GM13977 (cell line): ENCODE results near the gene OLFM1.

ENCODE experiments used
- DNase-seq: peaks from one replicate; pipeline ENCODE4 v3.0.0; 2012; ENCODE audit warnings: low spot score
- in situ Hi-C: fragments of 300-500 bp; cut with MboI; formaldehyde crosslinking; loops from one replicate; pipeline ENCODE4 v1.12.0; 2022; ENCODE audit warnings: low sequenced_read_pairs, low pct_unique_long_range_greater_than_20kb, mixed read lengths, inconsistent platforms; ENCODE audit not compliant: unreplicated experiment
- TF ChIP-seq, protein P1 (sequence below): IDR thresholded peaks from 2 replicates; pipeline ENCODE4 v1.5.1; 2012; ENCODE audit warnings: mild to moderate bottlenecking, control low read depth; ENCODE audit not compliant: insufficient read depth; ENCODE audit errors: extremely low read depth, missing control alignments

Gene OLFM1

DNA sequence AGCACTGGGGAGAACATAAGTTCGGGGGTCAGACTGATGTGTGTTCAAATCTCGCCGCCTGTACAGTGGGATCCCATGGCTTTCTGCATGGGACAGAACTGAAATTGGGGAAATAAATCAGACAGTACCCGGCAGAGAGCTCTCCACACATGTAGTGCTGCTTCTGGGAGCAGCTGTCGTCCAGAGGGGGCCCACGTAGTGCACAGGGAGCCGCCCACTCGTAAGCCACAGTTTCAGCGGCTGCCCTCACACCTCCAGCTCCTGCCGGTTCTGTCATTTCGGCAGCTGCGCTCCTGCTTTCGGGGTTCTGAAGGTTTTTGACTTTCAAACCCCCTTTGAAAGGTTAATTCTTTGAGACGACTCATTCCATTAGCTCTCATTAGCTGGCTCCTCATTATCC is 83.1 kb downstream of the OLFM1 start:
- TF ChIP-seq, protein P1, sequence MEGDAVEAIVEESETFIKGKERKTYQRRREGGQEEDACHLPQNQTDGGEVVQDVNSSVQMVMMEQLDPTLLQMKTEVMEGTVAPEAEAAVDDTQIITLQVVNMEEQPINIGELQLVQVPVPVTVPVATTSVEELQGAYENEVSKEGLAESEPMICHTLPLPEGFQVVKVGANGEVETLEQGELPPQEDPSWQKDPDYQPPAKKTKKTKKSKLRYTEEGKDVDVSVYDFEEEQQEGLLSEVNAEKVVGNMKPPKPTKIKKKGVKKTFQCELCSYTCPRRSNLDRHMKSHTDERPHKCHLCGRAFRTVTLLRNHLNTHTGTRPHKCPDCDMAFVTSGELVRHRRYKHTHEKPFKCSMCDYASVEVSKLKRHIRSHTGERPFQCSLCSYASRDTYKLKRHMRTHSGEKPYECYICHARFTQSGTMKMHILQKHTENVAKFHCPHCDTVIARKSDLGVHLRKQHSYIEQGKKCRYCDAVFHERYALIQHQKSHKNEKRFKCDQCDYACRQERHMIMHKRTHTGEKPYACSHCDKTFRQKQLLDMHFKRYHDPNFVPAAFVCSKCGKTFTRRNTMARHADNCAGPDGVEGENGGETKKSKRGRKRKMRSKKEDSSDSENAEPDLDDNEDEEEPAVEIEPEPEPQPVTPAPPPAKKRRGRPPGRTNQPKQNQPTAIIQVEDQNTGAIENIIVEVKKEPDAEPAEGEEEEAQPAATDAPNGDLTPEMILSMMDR: no peak
- in situ Hi-C loops: no loop called here

More for the DNA sequence above, 83.1 kb downstream of the OLFM1 start:
- no peak for DNase-seq
